SU-DHL-6 (cell line): ENCODE results near the gene S1PR3.

Source experiments
- EZH2phosphoT487 ChIP-seq: fragments of 200-600 bp; sonication (generic), shearing (Covaris generic); conservative IDR thresholded peaks from 2 replicates; pipeline ENCODE4 v1.6.1; 2018; ENCODE audit warnings: mild to moderate bottlenecking, antibody characterized with exemption, low read length, moderate library complexity, mixed read lengths
- TF ChIP-seq, protein P1 (sequence below): fragments of 200-600 bp; sonication (generic); IDR thresholded peaks from one replicate; pipeline ENCODE4 v1.5.1; 2017; ENCODE audit warnings: antibody characterized with exemption, mild to moderate bottlenecking, low read length, moderate library complexity; ENCODE audit not compliant: insufficient read depth, poor library complexity, severe bottlenecking

DNA sequence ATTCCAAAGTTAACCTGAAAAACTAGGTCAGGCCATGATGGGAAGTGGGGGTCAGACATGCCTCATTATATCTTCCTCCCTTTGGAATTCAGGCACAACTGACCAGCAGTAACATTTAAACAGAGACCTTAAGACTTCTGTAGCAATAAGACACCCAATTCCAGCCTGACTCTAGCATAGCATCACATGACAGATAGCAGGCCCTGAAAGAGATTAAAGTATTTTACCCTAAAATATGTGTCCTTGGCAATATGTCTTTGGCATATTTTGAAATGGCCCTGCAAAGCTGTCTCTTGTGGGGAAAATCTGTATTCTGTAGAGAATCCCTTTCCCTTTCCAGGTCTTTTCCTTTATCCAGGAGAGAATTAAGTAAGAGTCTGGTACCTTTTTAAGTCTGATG, 34.3 kb downstream of the S1PR3 start:
- TF ChIP-seq, protein P1, sequence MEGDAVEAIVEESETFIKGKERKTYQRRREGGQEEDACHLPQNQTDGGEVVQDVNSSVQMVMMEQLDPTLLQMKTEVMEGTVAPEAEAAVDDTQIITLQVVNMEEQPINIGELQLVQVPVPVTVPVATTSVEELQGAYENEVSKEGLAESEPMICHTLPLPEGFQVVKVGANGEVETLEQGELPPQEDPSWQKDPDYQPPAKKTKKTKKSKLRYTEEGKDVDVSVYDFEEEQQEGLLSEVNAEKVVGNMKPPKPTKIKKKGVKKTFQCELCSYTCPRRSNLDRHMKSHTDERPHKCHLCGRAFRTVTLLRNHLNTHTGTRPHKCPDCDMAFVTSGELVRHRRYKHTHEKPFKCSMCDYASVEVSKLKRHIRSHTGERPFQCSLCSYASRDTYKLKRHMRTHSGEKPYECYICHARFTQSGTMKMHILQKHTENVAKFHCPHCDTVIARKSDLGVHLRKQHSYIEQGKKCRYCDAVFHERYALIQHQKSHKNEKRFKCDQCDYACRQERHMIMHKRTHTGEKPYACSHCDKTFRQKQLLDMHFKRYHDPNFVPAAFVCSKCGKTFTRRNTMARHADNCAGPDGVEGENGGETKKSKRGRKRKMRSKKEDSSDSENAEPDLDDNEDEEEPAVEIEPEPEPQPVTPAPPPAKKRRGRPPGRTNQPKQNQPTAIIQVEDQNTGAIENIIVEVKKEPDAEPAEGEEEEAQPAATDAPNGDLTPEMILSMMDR, result no peak
- TF ChIP-seq EZH2phosphoT487, result no peak
